Measurements from ENCODE around the gene CEP44. TPM values are rescaled to one million over a fixed set of nuclear protein-coding genes. Genes with fewer than 3 reads are reported as not detected.
A peak's percentile ranks its signal among the peaks of the same experiment; 100 is the strongest.

CEP44 gene
- total and polyA plus RNA-seq, 7 donors: 3.4 to 8.1 (median 7.3) TPM

DNA sequence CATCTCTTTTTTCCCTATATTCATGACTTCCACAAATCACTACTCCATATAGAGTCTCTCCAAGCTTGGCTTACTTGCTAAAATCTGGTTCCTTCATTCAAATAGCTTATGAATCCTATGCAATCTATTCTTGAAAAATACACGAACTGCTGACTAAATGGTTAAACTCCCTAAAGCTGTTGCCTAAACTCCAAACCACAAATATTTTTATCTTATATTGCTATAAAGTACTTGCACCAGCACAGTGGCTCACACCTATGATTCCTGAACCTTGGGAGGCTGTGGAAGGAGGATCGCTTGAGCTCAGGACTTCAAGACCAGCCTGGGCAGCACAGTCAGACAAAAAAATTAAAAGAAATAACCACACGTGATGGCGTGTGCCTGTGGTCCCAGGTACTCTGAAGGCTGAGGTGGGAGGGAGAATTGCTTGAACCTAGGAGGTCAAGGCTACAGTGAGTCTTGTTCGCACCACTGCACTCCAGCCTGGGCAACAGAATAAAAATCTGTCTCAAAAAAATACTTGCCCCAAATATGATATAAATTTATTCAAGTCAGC lies 2.5 kb upstream of the CEP44 start:
- Histone ChIP-seq H3K9me3 (no peaks in the 10 kb centered on the region), H3K27ac (no peak overlapping the region), H3K4me1 (peaks cover 44% of the 10 kb centered on the region), H3K4me3 (no peak overlapping the region), H3K27me3 (ENCODE audit: insufficient read depth in 3 of 3, low read length in 2 of 3) (no peaks in the 10 kb centered on the region), H3K36me3 (ENCODE audit: insufficient read depth in 1 of 2, low read depth in 1 of 2) (no peaks in the 10 kb centered on the region)
- TF ChIP-seq, protein P1, sequence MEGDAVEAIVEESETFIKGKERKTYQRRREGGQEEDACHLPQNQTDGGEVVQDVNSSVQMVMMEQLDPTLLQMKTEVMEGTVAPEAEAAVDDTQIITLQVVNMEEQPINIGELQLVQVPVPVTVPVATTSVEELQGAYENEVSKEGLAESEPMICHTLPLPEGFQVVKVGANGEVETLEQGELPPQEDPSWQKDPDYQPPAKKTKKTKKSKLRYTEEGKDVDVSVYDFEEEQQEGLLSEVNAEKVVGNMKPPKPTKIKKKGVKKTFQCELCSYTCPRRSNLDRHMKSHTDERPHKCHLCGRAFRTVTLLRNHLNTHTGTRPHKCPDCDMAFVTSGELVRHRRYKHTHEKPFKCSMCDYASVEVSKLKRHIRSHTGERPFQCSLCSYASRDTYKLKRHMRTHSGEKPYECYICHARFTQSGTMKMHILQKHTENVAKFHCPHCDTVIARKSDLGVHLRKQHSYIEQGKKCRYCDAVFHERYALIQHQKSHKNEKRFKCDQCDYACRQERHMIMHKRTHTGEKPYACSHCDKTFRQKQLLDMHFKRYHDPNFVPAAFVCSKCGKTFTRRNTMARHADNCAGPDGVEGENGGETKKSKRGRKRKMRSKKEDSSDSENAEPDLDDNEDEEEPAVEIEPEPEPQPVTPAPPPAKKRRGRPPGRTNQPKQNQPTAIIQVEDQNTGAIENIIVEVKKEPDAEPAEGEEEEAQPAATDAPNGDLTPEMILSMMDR (IDR thresholded peaks at IDR 0.05): no peak
- intact Hi-C loops (cut with DNase I): no loop called here
- no peak for DNase-seq
- WGBS, 3 donors: 73 to 81% (median 77%) methylated on average over 5 of the region's 5 CpGs
- ATAC-seq: no peak

DNA sequence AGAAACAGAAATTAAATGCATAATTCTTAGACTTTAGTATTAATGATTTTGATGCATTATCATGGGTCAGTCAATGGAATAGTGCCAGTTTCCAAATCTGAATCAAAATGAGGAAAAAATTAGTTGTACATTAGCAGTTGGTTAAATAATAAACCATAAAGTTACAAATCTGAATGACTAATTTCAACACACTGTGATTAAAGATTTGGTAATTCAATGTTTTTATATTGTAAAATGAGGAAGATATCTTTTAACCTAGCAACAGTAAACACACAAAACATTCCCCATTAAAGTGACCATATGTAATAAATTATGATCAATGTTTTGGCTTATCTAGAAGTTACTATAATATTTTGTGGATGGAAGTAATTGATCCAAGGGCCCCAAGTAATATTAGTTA lies 1.8 kb upstream of the CEP44 start:
- TF ChIP-seq, protein P1 (IDR thresholded peaks at IDR 0.05): no peak
- no peaks in the 10 kb centered on the region for H3K36me3 ChIP-seq (ENCODE audit: insufficient read depth in 1 of 2, low read depth in 1 of 2)
- peak overlapping the region; percentile 94 for H3K4me3 ChIP-seq
- no peak for ATAC-seq
- H3K27ac ChIP-seq: peak overlapping the region; percentile 100
- H3K27me3 ChIP-seq (ENCODE audit: insufficient read depth in 3 of 3, low read length in 2 of 3): no peaks in the 10 kb centered on the region
- H3K4me1 ChIP-seq: peaks cover 47% of the 10 kb centered on the region
- no peaks in the 10 kb centered on the region for H3K9me3 ChIP-seq
- intact Hi-C loops (cut with DNase I): no loop called here
- no peak for DNase-seq

DNA sequence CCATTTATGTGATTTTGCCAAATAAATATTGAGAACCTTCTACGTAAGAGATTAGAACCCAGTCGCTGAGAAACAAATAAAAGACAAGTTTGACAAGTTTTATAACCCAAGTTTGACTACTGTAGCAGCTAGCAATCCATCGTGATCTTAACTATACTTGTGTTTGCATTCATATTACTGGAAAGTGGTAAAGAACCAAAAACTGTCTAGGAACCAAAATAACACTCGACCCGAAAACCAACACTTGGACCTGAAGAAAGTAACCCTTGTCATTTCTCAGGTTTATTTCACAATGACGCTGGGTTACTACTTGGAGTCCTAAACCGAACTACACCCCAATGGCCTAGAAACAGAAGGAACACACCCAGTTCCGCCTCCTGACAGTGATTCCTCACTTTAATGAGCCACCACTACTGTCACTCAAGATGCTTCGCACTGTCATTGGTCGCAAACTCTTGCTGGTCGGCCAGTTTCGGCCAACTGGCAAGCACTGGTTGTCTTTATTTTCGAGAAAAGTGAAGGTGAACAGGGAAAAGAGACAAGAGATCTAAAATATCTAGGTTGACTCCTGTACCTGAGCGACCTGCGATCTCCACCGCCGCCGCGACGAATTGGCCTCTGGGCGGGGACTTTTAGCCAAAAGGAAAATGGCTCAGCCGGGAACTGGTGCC lies 740 bp upstream of the CEP44 start:
- intact Hi-C loops (cut with DNase I): no loop called here
- H3K4me3 ChIP-seq: peak overlapping the region; percentile 94

DNA sequence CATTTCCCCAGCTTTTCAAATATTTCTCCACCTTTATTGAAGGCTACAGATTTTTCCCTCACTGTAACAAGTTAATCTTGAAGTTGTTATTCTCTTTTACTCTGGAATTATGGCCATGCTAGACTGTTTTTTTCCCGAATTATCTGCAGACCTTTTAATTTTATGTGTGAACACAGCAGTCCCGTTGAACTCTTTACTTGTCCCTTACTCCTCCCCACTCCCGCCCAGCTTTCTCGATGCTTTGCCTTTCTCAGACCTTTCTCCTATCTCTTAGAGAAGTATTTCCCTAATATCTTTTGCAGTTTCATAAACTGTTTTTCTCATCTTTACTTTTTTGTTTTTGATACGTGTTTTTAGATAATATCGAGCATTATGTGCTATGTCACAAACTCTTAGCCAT lies 776 bp downstream of the CEP44 start:
- Histone ChIP-seq H3K27ac (peak overlapping the region; percentile 100), H3K36me3 (ENCODE audit: insufficient read depth in 1 of 2, low read depth in 1 of 2) (no peaks in the 10 kb centered on the region), H3K9me3 (no peaks in the 10 kb centered on the region), H3K27me3 (ENCODE audit: insufficient read depth in 3 of 3, low read length in 2 of 3) (no peaks in the 10 kb centered on the region), H3K4me1 (peaks cover 43% of the 10 kb centered on the region), H3K4me3 (peak overlapping the region; percentile 94)
- intact Hi-C loops (cut with DNase I): no loop called here
- DNase-seq (no peak), ATAC-seq (no peak)
- TF ChIP-seq, protein P1 (IDR thresholded peaks at IDR 0.05): no peak
- 11 to 13% (median 11%) methylated on average over 6 of the region's 6 CpGs for WGBS, 3 donors

More for the DNA sequence above, 740 bp upstream of the CEP44 start:
- Histone ChIP-seq H3K36me3 (ENCODE audit: insufficient read depth in 1 of 2, low read depth in 1 of 2) (no peaks in the 10 kb centered on the region), H3K27me3 (ENCODE audit: insufficient read depth in 3 of 3, low read length in 2 of 3) (no peaks in the 10 kb centered on the region), H3K4me1 (peaks cover 46% of the 10 kb centered on the region), H3K27ac (peak overlapping the region; percentile 100), H3K9me3 (no peaks in the 10 kb centered on the region)
- 0 to 1% (median 0%) methylated on average over 22 of the region's 22 CpGs for WGBS, 3 donors
- ATAC-seq (peak; percentile 97 to 98 (median 98)), DNase-seq (peak; percentile 71 to 83)
- TF ChIP-seq, protein P1 (IDR thresholded peaks at IDR 0.05): no peak
